ENCODE data around the gene ACACA.

Gene ACACA

GRCh38 chr17:37116671-37117185 lies 289.9 kb downstream of the ACACA start:
- FAIRE-seq (no peak), DNase-seq (ENCODE audit: insufficient read length) (no peak)
- TF ChIP-seq TAF1 (IDR thresholded peaks at IDR 0.05; ENCODE audit: borderline replicate concordance, low read depth, low read length) (no peak), POLR2AphosphoS5 (IDR thresholded peaks at IDR 0.05; ENCODE audit: low read depth, low read length) (no peak), POLR2A (IDR thresholded peaks at IDR 0.05; ENCODE audit: low read depth, low read length) (no peak)

- FAIRE-seq (no peak), DNase-seq (ENCODE audit: insufficient read length) (no peak)
- no peak for TF ChIP-seq POLR2AphosphoS5 (IDR thresholded peaks at IDR 0.05; ENCODE audit: low read depth, low read length)
- TF ChIP-seq TAF1 (IDR thresholded peaks at IDR 0.05; ENCODE audit: borderline replicate concordance, low read depth, low read length) = no peak
- no peak for TF ChIP-seq POLR2A (IDR thresholded peaks at IDR 0.05; ENCODE audit: low read depth, low read length)
Measured at GRCh38 chr17:37111329-37111728, 295.3 kb downstream of the ACACA start.

GRCh38 chr17:37110746-37111145 lies 295.9 kb downstream of the ACACA start:
- no peak for FAIRE-seq
- no peak for DNase-seq (ENCODE audit: insufficient read length)
- TF ChIP-seq POLR2AphosphoS5 (IDR thresholded peaks at IDR 0.05; ENCODE audit: low read depth, low read length) = no peak
- no peak for TF ChIP-seq POLR2A (IDR thresholded peaks at IDR 0.05; ENCODE audit: low read depth, low read length)
- no peak for TF ChIP-seq TAF1 (IDR thresholded peaks at IDR 0.05; ENCODE audit: borderline replicate concordance, low read depth, low read length)

GRCh38 chr17:37109731-37110710 lies 296.6 kb downstream of the ACACA start:
- no peak for FAIRE-seq
- no peak for DNase-seq (ENCODE audit: insufficient read length)
- TF ChIP-seq TAF1 (IDR thresholded peaks at IDR 0.05; ENCODE audit: borderline replicate concordance, low read depth, low read length) (no peak), POLR2A (IDR thresholded peaks at IDR 0.05; ENCODE audit: low read depth, low read length) (no peak), POLR2AphosphoS5 (IDR thresholded peaks at IDR 0.05; ENCODE audit: low read depth, low read length) (no peak)

GRCh38 chr17:37109106-37109505 lies 297.5 kb downstream of the ACACA start:
- DNase-seq (ENCODE audit: insufficient read length) (no peak), FAIRE-seq (no peak)
- TF ChIP-seq POLR2AphosphoS5 (IDR thresholded peaks at IDR 0.05; ENCODE audit: low read depth, low read length) (no peak), POLR2A (IDR thresholded peaks at IDR 0.05; ENCODE audit: low read depth, low read length) (no peak), TAF1 (IDR thresholded peaks at IDR 0.05; ENCODE audit: borderline replicate concordance, low read depth, low read length) (no peak)

- DNase-seq (ENCODE audit: insufficient read length) (no peak), FAIRE-seq (no peak)
- TF ChIP-seq POLR2A (IDR thresholded peaks at IDR 0.05; ENCODE audit: low read depth, low read length) (no peak), TAF1 (IDR thresholded peaks at IDR 0.05; ENCODE audit: borderline replicate concordance, low read depth, low read length) (no peak), POLR2AphosphoS5 (IDR thresholded peaks at IDR 0.05; ENCODE audit: low read depth, low read length) (no peak)
Measured at GRCh38 chr17:37107406-37108083, 299.1 kb downstream of the ACACA start.

DNA sequence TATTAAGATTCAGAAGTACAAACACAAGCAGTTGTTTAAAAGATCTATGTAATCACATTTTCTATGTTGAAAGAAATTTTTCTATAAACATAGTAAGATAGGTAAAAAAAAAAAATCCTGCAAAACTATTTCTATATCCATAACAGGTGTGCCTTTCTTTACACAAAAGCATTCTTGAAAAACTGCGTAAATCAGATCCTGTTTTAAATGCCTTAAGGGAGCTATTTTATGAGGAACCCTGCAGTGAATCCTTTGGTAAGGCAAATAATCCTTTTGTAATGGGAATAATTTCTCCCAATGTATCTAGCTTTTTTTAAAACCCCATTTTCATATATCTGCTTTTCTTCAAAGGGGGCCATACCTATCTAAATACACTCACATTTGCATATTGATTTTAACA lies 300.6 kb downstream of the ACACA start:
- FAIRE-seq (no peak), DNase-seq (ENCODE audit: insufficient read length) (no peak)
- TF ChIP-seq TAF1 (IDR thresholded peaks at IDR 0.05; ENCODE audit: borderline replicate concordance, low read depth, low read length) (no peak), POLR2AphosphoS5 (IDR thresholded peaks at IDR 0.05; ENCODE audit: low read depth, low read length) (no peak), POLR2A (IDR thresholded peaks at IDR 0.05; ENCODE audit: low read depth, low read length) (no peak)

GRCh38 chr17:37103231-37103630 lies 303.4 kb downstream of the ACACA start:
- TF ChIP-seq TAF1 (IDR thresholded peaks at IDR 0.05; ENCODE audit: borderline replicate concordance, low read depth, low read length) (no peak), POLR2AphosphoS5 (IDR thresholded peaks at IDR 0.05; ENCODE audit: low read depth, low read length) (no peak), POLR2A (IDR thresholded peaks at IDR 0.05; ENCODE audit: low read depth, low read length) (no peak)
- DNase-seq (ENCODE audit: insufficient read length) (no peak), FAIRE-seq (no peak)

- TF ChIP-seq POLR2A (IDR thresholded peaks at IDR 0.05; ENCODE audit: low read depth, low read length) = no peak
- TF ChIP-seq POLR2AphosphoS5 (IDR thresholded peaks at IDR 0.05; ENCODE audit: low read depth, low read length) = no peak
- TF ChIP-seq TAF1 (IDR thresholded peaks at IDR 0.05; ENCODE audit: borderline replicate concordance, low read depth, low read length) = no peak
- FAIRE-seq (no peak), DNase-seq (ENCODE audit: insufficient read length) (no peak)
Measured at GRCh38 chr17:37101306-37101705, 305.3 kb downstream of the ACACA start.

- DNase-seq (ENCODE audit: insufficient read length) (no peak), FAIRE-seq (no peak)
- no peak for TF ChIP-seq POLR2AphosphoS5 (IDR thresholded peaks at IDR 0.05; ENCODE audit: low read depth, low read length)
- no peak for TF ChIP-seq POLR2A (IDR thresholded peaks at IDR 0.05; ENCODE audit: low read depth, low read length)
- no peak for TF ChIP-seq TAF1 (IDR thresholded peaks at IDR 0.05; ENCODE audit: borderline replicate concordance, low read depth, low read length)
Measured at GRCh38 chr17:37100231-37100630, 306.4 kb downstream of the ACACA start.

DNA sequence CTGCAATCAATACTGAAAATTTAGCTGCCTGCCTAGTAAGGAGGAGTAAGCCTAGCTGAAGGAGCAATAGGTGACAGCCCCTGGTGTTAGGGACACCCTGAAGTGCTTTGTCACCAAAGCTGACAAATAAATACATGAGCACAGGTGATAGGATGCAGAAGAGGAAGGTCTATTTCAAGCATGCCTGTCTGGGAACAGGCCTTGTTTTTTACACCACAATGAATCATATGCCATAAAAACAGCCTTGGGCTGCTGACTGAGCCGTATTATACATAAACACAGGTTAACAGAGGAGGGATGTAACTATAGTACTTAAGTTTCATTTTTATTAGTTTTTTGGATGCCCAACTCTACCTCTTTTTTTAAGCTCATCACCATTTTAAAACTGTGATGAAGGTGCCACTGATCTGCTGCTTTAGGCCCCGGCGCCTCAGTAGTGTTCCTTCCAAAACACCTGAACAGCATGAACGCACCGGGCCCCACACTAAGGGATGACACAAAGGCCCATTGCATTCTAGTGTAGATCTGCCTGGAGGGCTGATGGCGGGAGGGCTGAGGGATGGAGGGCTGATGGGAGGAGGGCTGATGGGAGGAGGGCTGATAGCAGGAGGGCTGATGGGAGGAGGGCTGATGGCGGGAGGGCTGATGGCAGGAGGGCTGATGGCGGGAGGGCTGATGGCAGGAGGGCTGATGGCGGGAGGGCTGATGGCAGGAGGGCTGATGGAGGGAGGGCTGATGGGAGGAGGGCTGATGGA lies 307.5 kb downstream of the ACACA start:
- no peak for DNase-seq (ENCODE audit: insufficient read length)
- FAIRE-seq = no peak
- TF ChIP-seq POLR2A (IDR thresholded peaks at IDR 0.05; ENCODE audit: low read depth, low read length) = no peak
- TF ChIP-seq TAF1 (IDR thresholded peaks at IDR 0.05; ENCODE audit: borderline replicate concordance, low read depth, low read length) = no peak

All from GM12892 (cell line).